Psoas muscle (tissue), 8 donors: Measurements from ENCODE around the gene PICALM. TPM values are rescaled to one million over a fixed set of nuclear protein-coding genes. Genes with fewer than 3 reads are reported as not detected.
"Not testable (repeated sequence)": the region's sequence is repeated elsewhere in the genome, so short reads cannot be mapped to it uniquely, and the experiment has no call there.

Experiments used
- ATAC-seq, 4 donors: fragments of 200-7000 bp; cut with Tn5 transposase; one replicate each; pipeline ENCODE4 v1.9.1; 2020; ENCODE audit warnings: moderate library complexity in 3 of 4, mild to moderate bottlenecking in 2 of 4
- DNase-seq, 2 donors: peaks; one replicate each; pipeline ENCODE4 v3.0.0-alpha.2; 2020
- H3K27ac ChIP-seq: fragments of 200-600 bp; one replicate; pipeline ENCODE4 v1.8.0; 2022
- H3K27me3 ChIP-seq, 3 donors: fragments of 200-600 bp in 1 of 3; one replicate each; pipeline versions ENCODE4 v1.6.1 to v1.8.0; 2013 to 2022; ENCODE audit warnings: low read length in 2 of 3, mild to moderate bottlenecking in 2 of 3, moderate library complexity in 1 of 3; ENCODE audit not compliant: insufficient read depth in 3 of 3
- H3K36me3 ChIP-seq, 2 donors: fragments of 200-600 bp in 1 of 2; one replicate each; pipeline versions ENCODE4 v1.6.1 to v1.8.0; 2013 to 2022; ENCODE audit warnings: low read depth in 1 of 2, mild to moderate bottlenecking in 1 of 2, moderate library complexity in 1 of 2; ENCODE audit not compliant: insufficient read depth in 1 of 2
- H3K4me1 ChIP-seq: fragments of 200-600 bp; one replicate; pipeline ENCODE4 v1.8.0; 2022
- H3K4me3 ChIP-seq: fragments of 200-600 bp; one replicate; pipeline ENCODE4 v1.8.0; 2022; ENCODE audit warnings: mild to moderate bottlenecking
- H3K9me3 ChIP-seq: fragments of 200-600 bp; one replicate; pipeline ENCODE4 v1.8.0; 2022
- WGBS, 3 donors: extraction: QIAGEN DNeasy Blood & Tissue Kit; methylation state at CpG; one replicate each; pipeline versions ENCODE4 v1.1.6 to v1.1.7; 2013; 5-methylcytosine and 5-hydroxymethylcytosine counted together
- intact Hi-C, 2 donors: fragments of 100-400 bp; cut with DNase I; formaldehyde crosslinking; loops; one replicate each; pipeline versions ENCODE4 v1.11.0 to v1.14.2; 2022
- polyA plus RNA-seq, 3 donors: library from polyadenylated mRNA; stranded (reverse); fragments of 200-250 nt; gene quantifications; one replicate each; pipeline ENCODE4 v1.2.3, GENCODE V29; 2013
- total RNA-seq, 4 donors: library from RNA; stranded (reverse); fragmentation: NEBNext Ultra II Directional in 2 of 4; extraction: Animal tissue kit (Norgen Biotek cat#: 25700) in 2 of 4; gene quantifications; one replicate each; pipeline versions ENCODE4 v1.2.1 to v1.2.4, GENCODE V29; 2021 to 2023
- TF ChIP-seq, protein P1 (sequence below): fragments of 200-600 bp; IDR thresholded peaks from one replicate; pipeline ENCODE4 v1.8.0; 2022; ENCODE audit warnings: antibody characterized with exemption
- donor health status: healthy with polysubstance abuse.
- donor health status: DM: no; HTN: no; CAD: no; lungs with moderate emphysema.
- donor health status: Bipolar disorder and iron deficiency.
- donor health status: healthy.
- donor health status: DM: yes; HTN: yes; CAD: no.
- donor health status: DM: no; HTN: no; CAD: no.
- donor health status: DM: no; HTN: no; CAD: no.
- donor health status: DM: yes; HTN: yes; CAD: no.

PICALM gene
- total and polyA plus RNA-seq, 7 donors: 42.0 to 123 (median 89.1) TPM

DNA sequence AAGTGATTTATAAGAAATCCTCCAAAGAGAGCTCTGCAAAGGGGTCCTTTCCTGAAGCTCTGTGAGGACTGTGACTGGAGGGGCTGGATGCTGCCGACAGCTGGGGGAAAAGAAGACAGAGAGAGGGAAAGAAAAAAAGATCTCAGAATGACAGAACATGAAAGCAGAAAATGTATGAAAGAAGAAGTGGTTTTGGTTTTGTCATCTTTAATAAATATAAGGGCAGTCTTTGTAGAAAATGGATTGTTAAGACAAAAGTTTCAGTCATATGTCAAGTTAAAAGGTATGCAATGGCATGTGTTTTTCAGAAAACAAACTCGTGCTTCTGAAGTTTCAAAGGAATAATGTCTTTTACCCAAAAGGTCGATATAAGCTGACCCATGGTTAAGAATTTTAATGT lies 108.2 kb downstream of the PICALM start:
- DNase-seq (no peak), ATAC-seq (no peak)
- TF ChIP-seq, protein P1, sequence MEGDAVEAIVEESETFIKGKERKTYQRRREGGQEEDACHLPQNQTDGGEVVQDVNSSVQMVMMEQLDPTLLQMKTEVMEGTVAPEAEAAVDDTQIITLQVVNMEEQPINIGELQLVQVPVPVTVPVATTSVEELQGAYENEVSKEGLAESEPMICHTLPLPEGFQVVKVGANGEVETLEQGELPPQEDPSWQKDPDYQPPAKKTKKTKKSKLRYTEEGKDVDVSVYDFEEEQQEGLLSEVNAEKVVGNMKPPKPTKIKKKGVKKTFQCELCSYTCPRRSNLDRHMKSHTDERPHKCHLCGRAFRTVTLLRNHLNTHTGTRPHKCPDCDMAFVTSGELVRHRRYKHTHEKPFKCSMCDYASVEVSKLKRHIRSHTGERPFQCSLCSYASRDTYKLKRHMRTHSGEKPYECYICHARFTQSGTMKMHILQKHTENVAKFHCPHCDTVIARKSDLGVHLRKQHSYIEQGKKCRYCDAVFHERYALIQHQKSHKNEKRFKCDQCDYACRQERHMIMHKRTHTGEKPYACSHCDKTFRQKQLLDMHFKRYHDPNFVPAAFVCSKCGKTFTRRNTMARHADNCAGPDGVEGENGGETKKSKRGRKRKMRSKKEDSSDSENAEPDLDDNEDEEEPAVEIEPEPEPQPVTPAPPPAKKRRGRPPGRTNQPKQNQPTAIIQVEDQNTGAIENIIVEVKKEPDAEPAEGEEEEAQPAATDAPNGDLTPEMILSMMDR: no peak
- H3K36me3 ChIP-seq: peaks cover 5 to 83% of the 10 kb centered on the region in 2 donors
- no peak overlapping the region for H3K27ac ChIP-seq
- no peak overlapping the region for H3K4me3 ChIP-seq
- H3K4me1 ChIP-seq: peaks cover 14% of the 10 kb centered on the region
- intact Hi-C loops: loop anchor here in 1 of 2 donors (5.0 kb wide), 1 partner anchor 67 kb away; no protein-coding TSS in a partner anchor
- no peaks in the 10 kb centered on the region for H3K27me3 ChIP-seq
- no peaks in the 10 kb centered on the region for H3K9me3 ChIP-seq
- WGBS, 3 donors: 63 to 72% (median 68%) methylated on average over 3 of the region's 3 CpGs

DNA sequence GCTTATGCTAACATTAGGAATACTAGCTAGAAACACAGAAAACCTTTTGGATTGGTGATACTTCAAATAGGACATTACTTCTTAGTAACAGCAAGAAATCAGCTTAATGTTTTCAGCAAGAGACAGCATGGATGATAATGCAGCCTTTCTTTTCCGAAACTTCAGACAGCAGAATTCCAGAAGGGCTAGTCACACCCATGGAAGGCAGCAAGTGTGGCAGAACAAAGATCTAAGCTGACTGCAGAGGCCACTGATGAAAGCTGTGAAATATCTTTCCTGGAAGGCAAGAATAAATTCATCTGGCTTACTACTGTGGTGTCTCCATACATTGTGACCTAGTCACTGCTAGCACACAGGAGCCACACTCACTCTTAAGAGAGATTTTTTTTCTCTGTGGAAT lies 113.4 kb downstream of the PICALM start:
- Histone ChIP-seq H3K36me3 (peaks cover 4 to 56% of the 10 kb centered on the region in 2 donors), H3K4me3 (no peak overlapping the region), H3K9me3 (no peaks in the 10 kb centered on the region), H3K27ac (peak overlapping the region; percentile 42), H3K27me3 (no peaks in the 10 kb centered on the region), H3K4me1 (peaks cover 7% of the 10 kb centered on the region)
- TF ChIP-seq, protein P1: no peak
- intact Hi-C loops: no loop called here
- no peak for DNase-seq
- 33 to 80% (median 63%) methylated on average over 1 of the region's 1 CpG for WGBS, 3 donors
- ATAC-seq: peak; percentile 59 to 76 (median 67)

DNA sequence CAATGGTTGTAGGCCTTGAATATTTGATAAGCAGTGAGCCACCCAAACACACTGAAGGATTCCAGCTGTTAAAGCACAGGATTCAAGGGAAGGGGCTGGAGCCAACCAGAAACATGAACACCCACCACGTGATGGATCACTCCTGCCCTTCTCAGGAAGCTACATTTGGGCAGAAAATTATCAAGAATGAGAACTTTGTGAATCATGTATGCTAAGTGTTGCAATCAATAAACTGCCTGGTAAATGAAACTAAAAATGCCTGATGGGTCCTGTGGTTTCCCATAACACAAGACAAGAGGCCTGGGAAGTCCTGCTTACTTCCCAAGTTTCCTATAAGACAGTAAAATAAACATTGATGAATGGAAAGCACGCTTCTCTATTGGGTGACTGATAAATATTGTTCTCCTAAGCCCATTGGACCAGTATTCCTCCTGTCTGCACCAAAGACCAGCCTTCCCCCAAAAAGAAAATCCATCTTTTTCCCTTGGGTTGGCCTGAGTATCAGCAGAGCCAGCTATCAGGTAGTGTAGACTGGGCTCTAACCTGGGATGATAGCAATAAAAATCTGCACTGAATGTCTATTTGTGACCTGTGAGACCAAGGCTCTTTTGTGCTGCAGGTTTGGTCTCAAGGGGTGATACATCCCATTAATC lies 115.3 kb downstream of the PICALM start:
- intact Hi-C loops: no loop called here
- ATAC-seq (no peak), DNase-seq (no peak)
- Histone ChIP-seq H3K36me3 (peaks cover 2 to 38% of the 10 kb centered on the region in 2 donors), H3K27ac (no peak overlapping the region), H3K4me1 (peaks cover 8% of the 10 kb centered on the region), H3K27me3 (no peaks in the 10 kb centered on the region), H3K9me3 (no peaks in the 10 kb centered on the region), H3K4me3 (no peak overlapping the region)
- TF ChIP-seq, protein P1: no peak
- WGBS, 3 donors: 30 to 45% (median 42%) methylated on average over 2 of the region's 2 CpGs

DNA sequence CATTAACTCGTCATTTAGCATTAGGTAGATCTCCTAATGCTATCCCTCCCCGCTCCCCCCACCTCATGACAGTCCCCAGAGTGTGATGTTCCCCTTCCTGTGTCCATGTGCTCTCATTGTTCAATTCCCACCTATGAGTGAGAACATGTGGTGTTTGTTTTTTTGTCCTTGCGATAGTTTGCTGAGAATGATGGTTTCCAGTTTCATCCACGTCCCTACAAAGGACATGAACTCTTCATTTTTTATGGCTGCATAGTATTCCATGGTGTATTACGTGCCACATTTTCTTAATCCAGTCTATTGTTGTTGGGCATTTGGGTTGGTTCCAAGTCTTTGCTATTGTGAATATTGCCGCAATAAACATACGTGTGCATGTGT lies 116.8 kb downstream of the PICALM start:
- not testable (repeated sequence) for H3K9me3 ChIP-seq, ATAC-seq
- H3K4me1 ChIP-seq: peaks cover 15% of the 10 kb centered on the region

DNA sequence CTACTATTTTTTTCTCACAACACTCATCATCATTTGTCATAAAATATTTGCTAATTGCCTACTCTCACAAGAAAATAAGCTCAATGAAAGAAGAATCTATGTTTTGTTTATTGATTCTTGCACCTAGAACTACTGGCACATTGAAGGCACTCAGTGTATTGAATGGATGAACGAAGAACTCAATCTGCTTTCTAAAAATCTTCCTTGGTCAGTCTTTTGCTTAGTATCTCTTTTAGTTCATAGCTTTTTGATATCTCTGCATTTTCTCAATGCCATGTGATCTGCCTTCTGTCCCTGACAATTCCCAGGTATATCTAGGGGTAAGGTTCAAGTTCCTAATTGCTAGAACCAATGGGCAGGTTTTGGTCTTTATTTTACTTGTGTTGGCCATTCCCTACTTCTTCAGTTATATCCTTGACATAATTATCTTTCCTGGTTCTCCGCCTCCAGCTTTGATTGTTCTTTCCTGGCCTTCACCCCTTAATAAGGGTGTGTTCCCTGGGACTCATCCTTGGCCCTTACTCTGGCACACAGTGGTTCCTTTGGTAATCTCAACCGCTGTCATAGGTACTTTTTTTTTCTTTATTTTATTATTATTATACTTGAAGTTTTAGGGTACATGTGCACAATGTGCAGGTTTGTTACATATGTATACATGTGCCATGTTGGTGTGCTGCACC lies 117.3 kb downstream of the PICALM start:
- intact Hi-C loops: no loop called here
- H3K4me1 ChIP-seq: peaks cover 15% of the 10 kb centered on the region

More for the DNA sequence above, 116.8 kb downstream of the PICALM start:
- DNase-seq, H3K27me3 ChIP-seq, H3K4me3 ChIP-seq, H3K27ac ChIP-seq, intact Hi-C loops: not testable (repeated sequence)
- H3K36me3 ChIP-seq: peaks cover 2 to 23% of the 10 kb centered on the region in 2 donors
- 75 to 93% (median 86%) methylated on average over 7 of the region's 7 CpGs for WGBS, 3 donors

More for the DNA sequence above, 117.3 kb downstream of the PICALM start:
- TF ChIP-seq, protein P1: no peak
- 96 to 98% (median 97%) methylated on average over 3 of the region's 3 CpGs for WGBS, 3 donors
- Histone ChIP-seq H3K4me3 (no peak overlapping the region), H3K9me3 (no peaks in the 10 kb centered on the region), H3K27me3 (no peaks in the 10 kb centered on the region), H3K27ac (no peak overlapping the region), H3K36me3 (peaks cover 2 to 18% of the 10 kb centered on the region in 2 donors)
- no peak for ATAC-seq
- no peak for DNase-seq
